Measurements from ENCODE around the gene ZNF256.
A peak's percentile ranks its signal among the peaks of the same experiment; 100 is the strongest.

Gene ZNF256

DNA sequence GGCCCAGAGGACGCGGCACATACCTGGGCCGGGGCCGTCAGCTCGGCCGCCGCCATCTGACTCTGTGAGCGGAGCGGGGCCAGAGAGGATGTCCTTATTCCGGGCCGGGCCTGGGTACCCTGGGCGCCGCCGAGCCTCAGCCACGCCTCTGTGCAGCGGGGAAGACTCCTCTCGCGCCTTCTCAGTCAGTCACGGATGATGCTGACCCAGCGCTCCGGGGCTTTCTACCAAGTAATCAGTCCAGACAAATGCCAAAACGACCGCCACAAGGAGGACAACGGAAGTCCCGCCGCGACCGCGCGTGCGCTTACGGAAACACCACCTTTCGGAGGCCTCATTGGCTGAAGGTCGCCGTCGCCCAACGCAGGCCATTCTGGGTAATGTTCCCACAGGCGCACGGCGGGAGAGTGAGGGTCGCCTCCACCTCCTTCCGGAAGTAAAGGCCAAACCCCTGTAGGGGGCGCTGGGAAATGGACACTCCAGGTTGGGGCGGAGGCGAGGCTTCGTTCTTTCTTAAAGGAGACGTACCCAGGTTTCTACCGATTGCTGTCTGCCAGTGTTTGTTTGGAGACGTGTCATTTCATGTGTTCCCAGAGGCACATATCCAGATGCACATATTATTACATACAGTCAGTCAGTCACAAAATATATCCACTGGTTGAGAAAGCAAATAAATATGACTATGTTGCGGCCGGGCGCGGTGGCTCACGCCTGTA lies at the start of gene ZNF256:
TSS of gene ZNF256 (minus strand) at position 288 of the 716 bp plus-strand sequence. CDS start at position 56, 232 bp downstream.
- DNase-seq = peak; percentile 55 to 98 (median 92)

DNA sequence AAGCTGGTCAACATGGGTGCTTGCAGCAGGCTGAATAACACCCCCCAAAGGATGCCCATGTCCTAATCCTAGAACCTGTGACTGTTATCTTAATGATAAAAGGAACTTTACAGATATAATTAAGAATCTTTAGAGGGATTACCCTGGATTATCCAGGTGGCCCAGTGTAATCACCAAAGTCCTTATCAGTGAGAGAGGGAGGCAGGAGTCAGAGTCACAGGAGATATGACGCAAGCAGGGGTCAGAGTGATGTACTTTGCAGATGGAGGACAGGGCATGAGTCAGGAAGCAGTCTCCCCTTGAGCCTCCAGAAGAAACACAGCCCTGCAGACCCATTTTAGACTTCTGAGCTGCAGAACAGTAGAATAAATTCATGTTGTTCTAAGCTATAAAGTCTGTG lies 45.3 kb upstream of the ZNF256 start:
- DNase-seq = no peak

DNA sequence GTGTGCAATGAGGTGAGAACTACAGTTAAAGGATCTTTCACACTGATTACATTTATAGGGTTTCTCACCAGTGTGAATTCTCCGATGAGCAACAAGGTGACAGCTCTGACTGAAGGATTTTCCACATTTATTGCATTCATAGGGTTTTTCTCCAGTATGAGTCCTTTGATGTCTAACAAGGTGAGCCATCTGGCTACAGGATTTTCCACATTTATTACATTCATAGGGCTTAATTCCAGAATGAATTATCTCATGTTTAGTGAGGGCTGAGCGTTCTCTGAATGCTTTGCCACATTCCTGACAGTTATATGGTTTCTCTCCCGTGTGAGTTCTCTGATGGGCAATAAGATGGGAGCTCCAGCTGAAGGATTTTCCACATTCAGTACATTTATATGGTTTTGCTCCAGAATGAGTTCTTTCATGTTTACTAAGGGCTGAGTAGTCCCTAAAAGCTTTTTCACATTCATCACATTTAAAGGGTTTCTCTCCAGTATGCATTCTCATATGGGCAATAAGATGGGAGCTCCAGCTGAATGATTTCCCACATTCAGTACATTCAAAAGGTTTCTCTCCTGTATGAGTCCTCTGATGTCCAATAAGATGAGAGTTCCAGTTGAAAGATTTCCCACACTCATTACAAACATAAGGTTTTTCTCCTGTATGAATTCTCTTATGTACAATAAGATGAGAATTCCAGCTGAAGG lies 31.2 kb upstream of the ZNF256 start:
- DNase-seq = no peak

DNA sequence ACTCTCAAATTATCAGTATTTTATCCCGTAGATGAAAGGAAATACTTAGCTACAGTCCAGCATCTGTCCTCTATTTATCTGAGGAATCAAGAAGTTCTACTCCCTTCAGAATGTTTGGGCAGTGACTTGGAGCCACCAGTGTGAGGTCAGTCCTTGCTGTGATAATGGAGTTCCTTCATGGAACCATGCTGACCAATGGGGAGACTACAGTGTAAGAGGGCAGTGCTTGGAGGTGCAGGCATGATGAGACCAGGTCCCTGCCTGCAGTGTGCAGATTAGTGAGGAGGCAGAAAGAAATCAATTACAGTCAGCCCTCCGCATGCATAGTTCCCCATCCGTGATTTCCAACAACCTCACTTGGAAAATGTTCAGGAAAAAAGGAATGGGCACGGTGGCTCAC lies 26.9 kb upstream of the ZNF256 start, which contains the start of gene C19orf18:
TSS of gene C19orf18 (minus strand) at position 101 of the 400 bp plus-strand sequence. CDS start 102 bp downstream, outside the sequence.
- no peak for DNase-seq

DNA sequence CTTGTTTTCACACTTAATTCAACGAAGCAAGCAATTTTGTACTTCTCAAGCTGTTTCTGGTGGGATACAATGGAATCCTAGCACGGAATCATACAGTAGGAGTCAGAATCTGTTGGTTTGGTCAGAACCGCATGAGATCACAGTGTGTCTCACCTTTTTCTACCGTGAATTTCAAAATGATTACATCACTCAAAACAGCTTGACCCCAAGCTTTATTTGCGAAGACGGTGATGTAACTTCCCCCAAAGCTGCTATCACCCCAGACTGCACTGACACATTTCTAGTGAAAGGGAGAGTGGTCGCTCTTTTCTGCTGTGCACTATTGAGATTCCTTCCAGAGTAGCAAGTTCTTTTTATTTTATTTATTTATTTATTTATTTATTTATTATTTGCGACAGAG lies 17.3 kb upstream of the ZNF256 start:
- DNase-seq = no peak

DNA sequence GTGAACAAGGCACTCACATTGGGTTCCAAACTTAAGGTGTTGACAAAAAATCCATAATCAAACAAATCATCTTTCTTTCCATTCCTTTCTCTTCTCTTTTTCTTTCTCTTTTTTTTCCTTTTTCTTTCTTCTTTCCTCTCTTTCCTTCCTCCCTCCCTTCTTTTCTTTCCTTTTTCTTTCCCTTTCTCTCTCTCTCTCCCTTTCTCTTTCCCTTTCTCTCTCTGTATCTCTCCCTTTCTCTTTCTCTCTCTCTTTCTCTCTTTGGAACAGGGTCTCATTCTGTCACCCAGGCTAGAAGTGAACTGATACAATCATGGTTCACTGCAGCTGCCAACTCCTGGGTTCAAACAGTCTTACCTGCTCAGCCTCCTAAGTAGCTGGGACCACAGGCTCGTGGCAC lies 14.3 kb upstream of the ZNF256 start:
- DNase-seq = no peak

DNA sequence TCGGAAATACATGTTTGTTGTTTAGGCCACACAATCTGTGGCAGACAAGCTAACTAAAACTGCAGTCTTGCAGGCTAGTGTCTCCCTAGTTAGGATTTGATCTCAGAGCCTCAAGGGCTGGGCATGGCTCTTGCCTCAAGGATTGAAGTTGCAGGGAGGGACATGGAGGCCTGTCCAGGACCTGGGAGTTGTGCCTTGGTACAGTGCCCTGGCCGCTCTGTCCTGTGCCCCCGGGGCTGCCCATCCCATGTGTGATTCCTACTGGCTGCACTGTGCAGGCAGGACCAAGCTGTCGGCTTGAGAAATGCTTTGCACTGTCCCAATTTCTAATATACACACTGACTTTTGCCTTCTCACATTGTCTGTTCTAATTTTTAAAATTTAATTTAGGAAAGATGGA lies 7.5 kb upstream of the ZNF256 start:
- no peak for DNase-seq

DNA sequence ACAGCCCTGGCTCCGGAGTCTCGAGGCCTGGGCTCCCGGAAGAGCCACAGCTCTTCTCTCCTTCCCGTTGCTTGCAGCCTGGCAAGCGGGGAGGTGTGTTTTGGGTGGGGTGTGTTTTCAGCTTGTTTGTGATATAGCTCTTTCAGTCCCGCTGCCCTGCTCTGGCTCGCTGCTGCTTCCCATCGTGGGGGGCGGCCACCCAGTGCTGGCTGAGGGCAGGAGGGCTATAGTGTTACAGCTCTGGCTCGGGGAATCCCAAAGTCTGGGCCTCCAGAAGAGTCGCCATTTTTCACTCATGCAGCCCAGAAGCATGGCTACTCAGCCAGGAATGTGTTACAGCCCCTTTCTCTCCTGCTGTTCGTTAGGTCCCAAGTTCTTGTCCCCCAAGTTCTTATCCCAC lies 2.2 kb upstream of the ZNF256 start:
- DNase-seq = no peak

DNA sequence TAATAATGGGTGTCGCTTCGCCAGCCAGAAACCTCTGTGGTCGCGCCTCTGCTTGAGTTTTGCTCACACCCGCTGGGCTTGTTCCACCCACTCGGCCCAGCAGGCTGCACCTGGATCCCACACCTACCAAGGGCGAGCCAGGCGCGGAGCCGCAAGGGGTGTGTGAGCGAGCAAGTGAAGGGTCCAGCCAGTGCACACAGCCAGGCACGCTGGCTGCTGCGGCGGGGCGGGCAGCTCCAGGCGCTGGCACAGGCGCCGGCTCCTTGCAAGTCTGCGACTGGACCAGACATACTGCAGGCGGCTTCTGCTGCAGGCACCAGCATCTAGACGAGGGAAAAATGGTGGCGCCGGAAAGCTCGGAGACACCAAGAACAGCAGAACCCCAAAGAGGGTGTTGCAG lies 1.8 kb upstream of the ZNF256 start:
- DNase-seq = no peak

DNA sequence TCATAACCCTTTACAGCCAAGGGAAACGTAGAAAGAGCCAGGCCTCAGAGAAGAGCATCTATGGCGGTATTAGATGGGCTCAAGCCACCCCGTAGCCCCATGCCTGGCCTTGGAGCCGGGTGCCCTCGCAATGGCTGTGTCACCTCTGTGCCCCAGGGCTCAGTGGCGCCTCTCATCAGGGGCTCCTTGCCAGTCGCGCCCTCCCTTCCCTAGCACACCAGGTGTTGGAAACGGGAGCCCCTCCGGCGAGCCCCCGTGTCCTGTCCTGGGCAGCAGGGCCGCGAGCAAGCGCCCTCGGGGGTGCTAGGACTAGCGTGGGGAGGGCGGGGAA lies 453 bp downstream of the ZNF256 start:
- peak in 5 of 56 donors; percentile 2 to 28 (median 15) for DNase-seq

DNA sequence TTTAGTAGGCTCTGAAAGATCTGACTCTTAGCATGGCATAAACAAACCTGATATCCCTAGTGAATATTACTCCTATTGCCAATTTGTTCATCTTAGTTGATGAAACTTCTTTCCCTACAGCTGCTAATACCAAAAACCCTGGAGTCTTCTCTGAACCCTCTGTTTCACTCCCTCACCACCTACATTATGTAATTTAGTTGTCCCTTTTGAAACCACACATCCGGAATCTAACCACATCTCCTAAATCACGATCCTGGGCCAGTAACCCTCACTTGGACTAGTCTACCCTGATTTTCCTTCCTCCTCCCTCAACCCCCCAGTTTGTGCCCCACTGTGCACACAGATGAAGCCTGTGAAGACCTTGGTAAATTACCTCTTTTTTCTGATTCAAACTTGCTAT lies 1.2 kb downstream of the ZNF256 start:
- no peak for DNase-seq

DNA sequence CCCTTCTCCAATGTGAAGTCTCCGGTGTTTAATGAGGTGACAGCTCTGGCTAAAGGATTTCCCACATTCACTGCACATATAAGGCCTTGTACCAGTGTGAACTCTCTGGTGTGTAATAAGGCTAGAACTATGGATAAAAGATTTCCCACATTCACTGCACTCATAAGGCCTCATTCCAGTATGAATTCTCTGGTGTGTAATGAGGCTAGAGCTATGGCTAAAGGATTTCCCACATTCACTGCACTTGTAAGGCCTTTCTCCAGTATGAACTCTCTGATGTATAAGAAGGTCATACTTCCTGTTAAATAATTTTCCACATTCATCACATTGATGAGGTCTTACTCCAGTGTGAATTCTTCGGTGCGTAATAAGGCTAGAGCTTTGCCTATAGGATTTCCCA lies 5.9 kb downstream of the ZNF256 start:
- DNase-seq = no peak

DNA sequence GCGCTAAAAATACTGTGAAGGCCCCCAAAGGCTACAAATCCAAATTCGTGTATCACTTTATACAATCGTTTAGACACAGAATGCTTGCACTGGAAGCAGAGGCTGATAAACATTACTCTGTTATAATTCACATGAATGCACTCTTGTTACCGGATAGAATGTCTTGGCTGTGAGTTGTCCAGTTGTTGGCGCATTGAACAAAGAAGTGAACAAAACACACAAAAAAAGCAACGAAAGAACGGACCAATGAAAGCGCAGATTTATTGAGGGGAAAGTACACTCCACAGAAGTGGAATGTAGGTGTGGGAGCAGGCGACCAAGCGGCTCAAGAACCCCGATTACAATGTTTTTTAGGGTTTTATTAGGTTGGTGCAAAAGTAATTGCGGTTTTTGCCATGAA lies 11.8 kb downstream of the ZNF256 start:
- peak in 12 of 56 donors; percentile 1 to 65 (median 28) for DNase-seq

DNA sequence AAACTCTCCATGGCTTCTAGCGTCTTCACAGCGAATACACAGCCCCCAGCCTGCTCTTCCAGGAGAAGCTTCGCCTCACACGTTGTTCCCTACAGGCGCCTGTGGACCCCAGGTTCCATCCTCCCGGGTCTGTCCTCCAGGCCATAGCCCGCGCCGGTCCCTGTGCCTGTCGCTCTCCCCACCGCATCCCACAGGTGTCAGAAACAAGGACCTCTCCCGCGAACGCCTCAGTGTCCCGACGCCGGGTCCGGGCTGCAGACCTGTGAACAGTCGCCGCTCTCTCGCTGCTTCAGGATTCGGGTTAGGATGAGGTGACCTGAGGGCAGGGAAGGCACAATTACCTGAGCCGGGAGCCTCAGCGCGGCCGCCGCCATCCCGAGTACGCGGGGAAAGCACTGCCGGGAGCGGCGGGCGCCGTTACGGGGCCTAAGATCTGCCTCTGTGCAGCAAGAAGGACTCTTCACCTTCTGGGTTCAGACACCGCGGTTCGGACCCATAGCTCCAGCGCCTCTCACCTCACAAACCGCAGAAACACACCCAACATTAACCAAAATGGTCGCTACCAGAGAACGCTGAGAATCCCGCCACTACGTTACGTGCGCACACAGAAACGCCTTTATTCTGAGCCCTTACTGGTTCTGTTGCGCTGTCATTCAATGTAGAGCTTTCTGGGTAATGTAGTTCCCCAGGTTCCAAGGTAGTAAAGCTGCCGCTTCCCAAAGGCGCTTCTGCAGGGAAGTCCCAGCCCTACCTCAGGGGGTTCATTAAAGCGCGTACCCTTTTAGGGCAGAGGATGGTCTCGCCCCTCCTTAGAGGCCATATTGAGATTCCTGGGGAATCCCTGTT lies 12.5 kb downstream of the ZNF256 start, which contains the start of gene ZNF418:
TSS of gene ZNF418 (minus strand) at position 583 of the 846 bp plus-strand sequence. CDS start 1,580 bp downstream, outside the sequence.
- peak in 54 of 56 donors; percentile 16 to 92 (median 70) for DNase-seq

DNA sequence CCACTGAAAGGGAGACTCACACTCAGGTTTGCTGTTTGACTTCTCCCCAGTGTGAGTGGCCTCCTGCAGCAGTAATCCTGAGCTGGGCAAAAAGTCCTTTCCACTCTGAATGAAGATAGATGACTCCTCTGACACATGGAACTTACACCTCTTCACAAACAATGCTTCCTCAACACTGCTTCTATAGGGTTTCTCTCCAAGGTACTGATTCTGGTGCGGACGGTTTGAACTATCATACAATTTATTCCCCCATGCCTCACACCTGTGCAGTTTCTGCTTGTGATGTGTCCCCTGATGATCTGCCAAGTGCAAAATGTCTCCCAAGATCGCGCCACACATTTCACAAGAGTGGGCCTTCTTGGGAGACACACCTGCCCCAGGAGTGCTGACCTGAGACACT lies 19.9 kb downstream of the ZNF256 start:
- DNase-seq = no peak

DNA sequence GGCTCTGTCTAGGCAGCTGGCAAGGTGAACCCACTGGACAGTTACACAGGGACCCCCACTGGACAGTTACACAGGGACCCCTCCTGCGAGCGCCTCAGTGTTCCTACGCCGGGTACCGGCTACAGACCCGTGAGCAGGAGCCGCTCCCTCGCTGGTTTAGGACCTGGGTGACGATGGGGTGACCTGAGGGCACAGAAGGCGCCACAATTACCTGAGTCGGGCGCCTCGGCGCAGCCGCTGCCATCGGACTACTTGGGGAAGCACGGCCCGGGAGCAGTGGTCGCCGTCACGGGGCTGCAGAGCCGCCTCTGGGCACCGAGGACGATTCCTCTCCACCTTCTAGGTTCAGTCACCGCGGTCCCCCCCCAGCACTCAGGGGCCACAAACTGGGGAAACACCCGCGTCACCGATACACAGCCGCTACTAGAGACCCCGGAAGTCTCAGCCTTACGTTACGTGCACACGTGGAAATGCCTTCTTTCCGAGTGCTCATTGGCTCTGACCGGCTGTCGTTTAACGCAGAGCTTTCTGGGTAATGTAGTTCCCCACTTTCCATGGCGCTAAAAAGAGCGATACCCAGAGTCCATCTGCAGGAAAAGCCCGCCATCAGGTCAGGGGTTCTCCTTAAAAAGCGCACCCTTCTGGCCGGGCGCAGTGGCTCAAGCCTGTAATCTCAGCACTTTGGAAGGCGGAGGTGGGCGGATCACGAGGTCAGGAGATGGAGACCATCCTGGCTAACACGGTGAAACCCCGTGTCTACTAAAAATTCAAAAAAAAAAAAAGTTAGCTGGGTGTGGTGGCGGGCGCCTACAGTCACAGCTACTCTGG lies 31.1 kb downstream of the ZNF256 start, which contains the start of gene ZNF417:
TSS of gene ZNF417 (minus strand) at position 425 of the 828 bp plus-strand sequence. CDS start at position 244, 181 bp downstream.
- DNase-seq = peak; percentile 43 to 95 (median 82)

DNA sequence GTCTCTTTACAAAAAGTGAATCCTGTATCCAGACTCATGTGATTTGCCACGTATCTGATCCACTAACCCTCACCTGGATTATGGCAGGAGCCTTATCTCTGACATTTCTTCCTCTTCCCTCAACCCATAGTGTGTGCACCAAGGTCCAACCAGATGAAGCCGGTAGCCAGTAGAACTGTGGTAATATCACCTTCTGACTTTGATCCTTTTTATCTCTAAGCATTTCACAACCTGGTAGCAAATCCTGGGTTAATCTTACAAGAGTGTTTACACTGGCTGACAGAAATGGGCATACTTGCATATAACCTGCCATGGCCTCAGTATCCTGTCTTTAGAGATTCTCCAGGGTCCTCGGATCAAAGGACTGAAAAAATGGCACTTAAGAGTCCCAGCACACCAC lies 33.0 kb downstream of the ZNF256 start:
- DNase-seq = no peak

DNA sequence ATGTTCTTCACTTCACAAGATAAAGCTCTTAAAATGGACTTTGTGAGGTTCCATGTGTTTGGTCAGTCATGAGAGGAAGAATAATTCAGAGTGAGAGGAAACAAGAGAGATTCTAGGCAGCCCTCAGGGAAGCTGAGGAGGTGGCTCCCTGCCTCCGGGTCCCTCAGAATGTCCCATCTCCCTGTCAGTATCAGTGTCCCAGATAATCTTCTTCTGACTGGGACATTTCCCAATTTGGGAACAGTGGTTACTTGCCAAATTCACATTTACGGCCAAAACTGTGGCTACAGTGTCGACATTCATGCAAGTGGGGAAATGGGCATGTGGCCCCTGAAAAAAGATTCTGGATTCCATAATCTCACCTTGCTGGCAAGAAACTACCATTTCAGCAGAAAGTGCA lies 40.1 kb downstream of the ZNF256 start:
- DNase-seq = no peak

DNA sequence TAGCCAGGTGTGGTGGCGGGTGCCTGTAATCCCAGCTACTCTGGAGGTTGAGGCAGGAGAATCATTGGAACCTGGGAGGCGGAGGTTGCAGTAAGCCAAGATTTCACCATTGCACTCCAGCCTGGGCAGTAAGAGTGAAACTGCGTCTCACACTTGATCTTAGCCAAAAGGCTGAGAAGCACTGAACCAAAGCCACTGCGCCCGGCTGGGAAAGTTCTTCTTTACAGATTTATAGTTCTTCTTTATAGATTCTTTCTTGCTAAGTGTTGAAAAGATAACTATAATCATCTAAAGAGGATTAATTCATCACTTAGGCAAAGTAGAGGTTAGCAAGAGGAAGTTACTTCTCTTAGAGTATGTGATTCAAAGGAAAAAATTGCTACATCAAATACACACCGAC lies 42.2 kb downstream of the ZNF256 start:
- DNase-seq = no peak

DNA sequence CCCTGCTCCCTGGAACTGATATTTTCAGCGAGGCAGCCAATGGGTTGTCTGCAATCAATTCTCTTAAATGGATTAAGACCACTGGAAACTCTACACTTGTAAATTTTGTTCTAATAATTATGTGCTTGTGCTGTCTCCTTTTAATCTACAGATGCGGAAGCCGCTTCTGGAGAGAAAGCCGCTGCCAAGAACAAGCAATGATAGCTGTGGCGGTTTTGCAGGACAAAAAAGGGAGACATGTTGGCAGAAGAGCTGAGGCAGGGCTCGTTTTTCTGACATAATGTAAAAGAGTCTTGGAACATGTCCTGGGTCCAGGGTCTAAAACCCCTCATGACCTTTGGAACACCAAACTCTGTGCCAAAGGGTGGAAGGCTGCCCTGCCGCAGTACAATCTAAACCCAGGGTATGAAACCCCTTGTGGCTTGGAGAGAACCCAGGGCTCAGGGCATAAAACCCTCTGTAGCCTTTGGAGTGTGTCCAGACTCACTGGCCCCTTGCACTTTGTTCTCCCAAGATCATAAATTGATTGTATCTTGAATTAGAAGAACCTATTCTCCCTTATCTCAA lies 43.8 kb downstream of the ZNF256 start:
- DNase-seq = no peak

Measured in nucleus accumbens (tissue), 56 donors.